ENCODE measurements around the gene SMAD1. TPM values are rescaled to one million over a fixed set of nuclear protein-coding genes. Genes with fewer than 3 reads are reported as not detected.

Gene SMAD1
- total and polyA plus RNA-seq, 2 of the 4 experiments (the other 2 are of a cell fraction): 11.6 to 17.6 TPM

- no peak for TF ChIP-seq CTCF (conservative IDR thresholded peaks at IDR 0.05; ENCODE audit: low read depth, low read length)
- TF ChIP-seq FOS (IDR thresholded peaks at IDR 0.05; ENCODE audit: low read depth, low read length): no peak
- TF ChIP-seq NFE2L2 (IDR thresholded peaks at IDR 0.05; ENCODE audit: low read depth, low read length): no peak
- no peak for TF ChIP-seq USF2 (IDR thresholded peaks at IDR 0.05; ENCODE audit: low read depth, low read length)
These were observed 70.6 kb downstream of the SMAD1 start (continued) for GRCh38 chr4:145552181-145552822.
